NCI-H1092 (cell line): Measurements from ENCODE around the gene F7.
"Not testable (repeated sequence)": the region's sequence is repeated elsewhere in the genome, so short reads cannot be mapped to it uniquely, and the experiment has no call there.

ENCODE experiments used
- DNase-seq: peaks from one replicate; lab custom pipeline; 2025; lab: John Stamatoyannopoulos, UW

The F7 gene

GRCh38 chr13:113153810-113154748 lies 48.5 kb downstream of the F7 start:
- peak; percentile 64 for DNase-seq

DNA sequence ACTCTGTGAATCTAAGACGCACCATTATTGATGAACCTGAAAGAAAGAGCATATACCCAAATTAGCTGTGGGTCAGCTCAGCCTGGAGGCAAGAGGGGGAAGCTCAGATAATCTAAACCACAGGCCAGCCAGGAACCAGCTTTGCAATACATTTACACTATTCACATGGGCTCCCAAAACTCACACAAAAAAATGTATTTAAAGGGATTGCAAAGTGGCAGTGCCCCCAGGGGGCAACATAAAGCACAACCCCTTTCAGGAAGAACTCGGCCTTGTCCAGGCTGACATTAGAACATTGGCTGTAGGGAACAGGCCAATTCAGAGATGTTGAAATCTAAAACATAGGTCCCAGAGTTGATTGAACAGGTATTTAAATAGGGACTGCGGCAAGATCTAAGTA lies 49.6 kb downstream of the F7 start:
- no peak for DNase-seq

- DNase-seq: no peak
Observed at GRCh38 chr13:113155982-113156655, 50.5 kb downstream of the F7 start.

- no peak for DNase-seq
Observed at GRCh38 chr13:113157206-113157928, 51.8 kb downstream of the F7 start.

GRCh38 chr13:113157929-113158747 lies 52.5 kb downstream of the F7 start, which contains the start of gene PROZ:
Gene PROZ, plus strand, starts transcription at chr13:113158648. Its CDS starts 13 bp downstream, at chr13:113158661.
- no peak for DNase-seq

DNA sequence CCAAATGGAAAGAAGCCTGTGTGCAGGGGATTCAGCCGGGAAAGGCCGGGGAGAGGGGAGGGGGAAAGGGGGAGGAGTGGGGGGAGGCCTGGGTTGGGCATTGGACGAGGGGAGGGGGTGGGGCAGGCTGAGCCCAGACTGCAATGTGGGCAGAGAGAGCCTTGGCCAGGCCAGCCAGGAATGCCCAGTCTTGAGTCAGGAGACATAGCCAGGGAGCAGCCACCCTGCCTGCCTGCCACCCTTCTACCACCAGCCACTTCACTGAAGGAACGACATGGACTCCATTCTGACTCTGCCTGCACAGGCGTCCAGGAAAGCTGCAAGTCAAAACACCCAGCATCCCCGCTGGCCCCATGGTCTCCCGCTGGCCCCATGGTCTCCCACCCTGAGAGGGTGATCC lies 53.4 kb downstream of the F7 start:
- no peak for DNase-seq

DNA sequence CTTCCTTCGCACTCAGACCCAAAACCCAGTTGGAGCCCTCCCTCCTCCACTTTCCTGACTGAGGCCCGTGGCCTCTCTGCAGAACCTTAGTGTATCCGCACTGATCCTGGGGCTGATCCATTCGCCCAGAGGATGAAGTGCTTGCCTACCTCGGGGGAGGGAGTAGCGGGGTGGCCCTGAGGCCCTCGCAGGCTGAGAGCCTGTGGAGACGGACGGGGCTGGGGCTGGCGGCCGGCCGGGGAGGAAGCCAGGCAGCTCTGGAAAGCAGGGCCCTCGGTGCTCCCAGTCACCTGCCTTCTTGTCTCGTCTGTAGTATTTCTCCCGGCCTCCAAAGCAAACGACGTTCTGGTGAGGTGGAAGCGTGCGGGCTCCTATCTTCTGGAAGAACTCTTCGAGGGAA lies 54.1 kb downstream of the F7 start:
- DNase-seq: no peak

DNA sequence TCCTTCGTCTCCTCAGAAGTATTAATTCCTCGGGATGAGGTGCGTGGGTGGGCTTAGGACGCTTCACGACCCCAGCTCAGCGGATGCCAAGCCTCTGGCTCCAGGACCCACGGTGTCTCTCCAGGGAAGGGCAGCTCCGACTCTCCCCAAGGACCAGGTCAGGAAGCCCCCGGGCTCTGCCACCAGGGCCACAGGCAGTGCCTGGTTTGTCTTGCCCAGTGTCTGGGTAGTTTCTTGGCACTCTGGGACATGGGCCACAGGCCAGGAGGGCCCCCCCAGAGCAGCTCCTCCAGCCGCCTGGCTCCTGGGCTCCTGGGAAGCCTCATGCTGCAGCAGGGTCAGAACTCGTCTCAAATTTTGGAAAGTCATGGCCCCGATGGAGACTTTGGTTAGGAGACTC lies 55.4 kb downstream of the F7 start:
- DNase-seq: no peak

- no peak for DNase-seq
Observed at GRCh38 chr13:113161433-113161832, 55.8 kb downstream of the F7 start.

DNA sequence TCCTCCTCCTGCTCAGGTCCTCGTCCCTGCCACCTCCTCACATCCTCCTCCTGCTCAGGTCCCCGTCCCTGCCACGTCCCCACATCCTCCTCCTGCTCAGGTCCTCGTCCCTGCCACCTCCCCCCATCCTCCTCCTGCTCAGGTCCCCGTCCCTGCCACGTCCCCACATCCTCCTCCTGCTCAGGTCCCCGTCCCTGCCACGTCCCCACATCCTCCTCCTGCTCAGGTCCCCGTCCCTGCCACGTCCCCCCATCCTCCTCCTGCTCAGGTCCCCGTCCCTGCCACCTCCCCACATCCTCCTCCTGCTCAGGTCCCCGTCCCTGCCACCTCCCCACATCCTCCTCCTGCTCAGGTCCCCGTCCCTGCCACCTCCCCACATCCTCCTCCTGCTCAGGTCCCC lies 56.4 kb downstream of the F7 start:
- not testable (repeated sequence) for DNase-seq

GRCh38 chr13:113162783-113163685 lies 57.4 kb downstream of the F7 start:
- peak; percentile 11 for DNase-seq

GRCh38 chr13:113164492-113164891 lies 58.9 kb downstream of the F7 start:
- no peak for DNase-seq

- no peak for DNase-seq
Observed at GRCh38 chr13:113166266-113166665, 60.7 kb downstream of the F7 start.

DNA sequence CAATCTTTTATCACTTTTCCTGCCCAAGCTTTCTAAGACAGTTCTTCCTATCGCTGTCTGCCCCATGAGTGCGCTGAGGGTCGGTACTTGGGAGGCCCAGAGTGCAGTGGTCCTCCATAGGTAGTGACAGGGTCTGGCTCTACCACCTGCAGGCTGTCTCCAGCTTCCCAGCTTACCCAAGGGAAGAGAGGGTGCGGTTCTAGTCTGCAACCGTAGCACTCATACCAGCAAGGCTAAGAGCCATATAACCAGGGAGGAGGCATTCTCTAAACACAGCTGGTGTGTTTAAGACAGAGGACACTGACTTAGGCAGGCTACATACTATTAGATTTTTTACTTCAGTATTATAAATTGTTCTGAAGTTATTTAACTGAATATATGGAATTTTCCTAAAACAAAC lies 61.1 kb downstream of the F7 start:
- no peak for DNase-seq

DNA sequence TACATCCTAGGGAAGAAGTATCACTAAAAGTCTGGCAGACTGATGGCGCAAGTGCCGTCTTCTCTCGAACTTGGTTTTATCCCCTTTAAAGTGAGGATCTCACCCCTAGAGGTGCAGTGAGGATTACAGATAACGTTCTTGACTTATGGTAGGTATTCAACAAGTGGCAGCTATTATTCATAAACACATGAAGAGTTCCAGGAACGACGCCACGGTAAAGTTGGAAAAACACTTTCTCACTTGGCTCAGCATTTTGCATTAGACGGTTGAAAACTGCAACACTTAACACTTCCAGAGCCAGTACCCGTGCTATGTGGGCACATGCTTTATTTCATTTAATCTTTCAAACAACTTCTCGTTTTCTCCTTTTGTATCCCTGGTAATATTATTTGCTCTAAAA lies 61.6 kb downstream of the F7 start:
- no peak for DNase-seq

- DNase-seq: no peak
Observed at GRCh38 chr13:113167575-113167974, 62.0 kb downstream of the F7 start.

DNA sequence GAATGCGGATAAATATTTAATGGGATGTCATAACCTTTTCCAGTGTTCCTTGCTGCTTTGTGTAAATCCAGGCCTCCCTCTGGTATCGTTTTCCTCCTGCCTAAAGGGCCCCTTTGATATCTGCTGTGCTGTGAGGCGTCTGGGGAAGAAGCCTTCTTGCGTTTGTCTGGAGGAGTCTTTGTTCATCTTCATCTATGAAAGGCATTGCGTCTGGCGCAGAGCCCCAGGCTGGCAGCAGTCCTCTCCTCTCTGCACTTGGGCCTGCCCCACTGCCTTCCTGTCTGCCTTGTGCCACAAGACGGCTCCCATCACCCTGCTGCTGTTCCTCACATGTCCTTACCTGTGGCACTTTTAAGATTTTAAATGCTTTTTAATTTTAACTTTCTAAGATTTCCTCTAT lies 62.6 kb downstream of the F7 start:
- DNase-seq: no peak

DNA sequence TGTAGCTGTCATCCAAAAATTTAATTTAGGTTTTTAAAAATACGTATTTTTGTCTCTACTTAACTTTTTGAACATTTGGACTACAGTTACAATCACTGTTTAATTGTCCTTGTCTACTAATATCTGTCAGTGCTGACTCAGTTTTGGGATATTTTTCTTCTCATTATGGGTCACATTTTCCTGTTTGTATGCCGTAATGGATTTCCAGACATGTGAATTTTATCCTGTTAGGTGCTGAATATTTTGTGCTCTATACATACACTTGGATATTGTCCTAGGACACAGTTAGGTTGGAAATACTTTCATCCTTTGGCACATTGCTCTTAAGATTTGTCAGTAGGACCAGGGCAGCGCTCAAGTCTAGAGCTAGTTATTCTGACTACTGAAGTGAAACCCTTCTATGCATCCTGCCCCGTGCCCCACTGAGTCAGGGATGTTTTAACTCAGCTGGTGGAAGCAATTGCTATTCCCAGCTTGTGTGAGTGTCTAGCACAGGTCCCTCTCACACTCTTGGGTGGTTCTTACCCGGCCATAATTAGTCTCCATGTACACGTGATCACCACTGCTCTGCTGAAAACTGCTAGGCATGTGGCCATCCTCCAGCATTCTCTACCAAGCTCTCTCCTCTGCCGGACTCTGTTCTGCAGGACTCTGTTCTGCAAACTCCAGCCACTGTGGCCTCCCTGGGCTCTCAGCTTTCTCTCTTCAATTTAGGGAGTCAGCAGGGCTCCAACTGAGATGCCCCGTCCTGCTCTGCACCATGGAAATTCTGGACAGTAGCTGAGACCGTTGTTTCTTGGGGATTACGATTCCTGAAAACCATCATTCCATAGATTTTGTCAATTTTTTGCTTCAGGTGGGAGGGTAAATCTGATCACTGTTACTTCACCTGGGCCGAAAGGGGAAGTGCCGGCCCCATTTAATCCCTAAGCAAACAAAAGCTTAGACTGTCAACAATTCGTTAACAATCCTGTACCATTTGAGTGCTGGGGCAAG lies 64.0 kb downstream of the F7 start:
- no peak for DNase-seq
